ENCODE data around the gene EEF1AKMT2.
"Not testable (repeated sequence)": the region's sequence is repeated elsewhere in the genome, so short reads cannot be mapped to it uniquely, and the experiment has no call there.

EEF1AKMT2 gene

DNA sequence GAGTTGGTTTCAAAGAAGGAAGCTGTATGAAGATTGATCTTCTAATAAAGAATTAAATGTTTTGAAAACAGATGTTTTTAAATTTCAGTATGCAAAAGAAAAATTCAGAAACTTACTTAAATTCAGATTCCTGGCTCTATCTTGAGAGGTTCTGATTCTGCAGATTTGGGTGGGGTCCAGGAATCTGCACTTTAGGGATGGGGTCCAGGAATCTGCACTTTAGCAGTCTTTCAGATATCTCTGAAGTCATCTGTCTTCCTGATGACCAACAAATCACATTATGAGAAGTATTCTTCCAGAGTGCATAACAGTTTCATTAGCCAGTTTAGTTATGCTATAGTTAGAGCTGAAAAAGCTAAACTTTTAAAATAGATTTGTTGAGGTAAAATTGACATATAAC, 34.0 kb upstream of the EEF1AKMT2 start:
- no peak for TF ChIP-seq CTCF (IDR thresholded peaks at IDR 0.05)
- TF ChIP-seq ZFX (IDR thresholded peaks at IDR 0.05; ENCODE audit: borderline replicate concordance), result no peak
- no peak overlapping the region for H3K27ac ChIP-seq

DNA sequence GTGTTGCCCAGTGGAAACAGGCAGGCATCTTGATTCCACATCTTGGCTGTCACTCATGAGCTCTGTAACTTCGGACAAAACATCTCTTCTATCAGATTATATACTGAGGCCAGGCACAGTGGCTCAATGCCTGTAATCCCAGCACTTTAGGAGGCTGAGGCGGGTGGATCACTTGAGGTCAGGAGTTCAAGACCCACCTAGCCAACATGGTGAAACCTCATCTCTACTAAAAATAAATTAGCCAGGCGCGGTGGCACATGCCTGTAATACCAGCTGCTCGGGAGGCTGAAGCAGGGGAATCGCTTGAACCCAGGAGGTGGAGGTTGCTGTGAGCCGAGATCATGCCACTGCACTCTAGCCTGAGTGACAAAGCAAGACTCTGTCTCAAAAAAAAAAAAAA, 33.2 kb upstream of the EEF1AKMT2 start:
- not testable (repeated sequence) for H3K27ac ChIP-seq

- TF ChIP-seq CTCF (IDR thresholded peaks at IDR 0.05) (no peak), ZFX (IDR thresholded peaks at IDR 0.05; ENCODE audit: borderline replicate concordance) (no peak)
- no peak overlapping the region for H3K27ac ChIP-seq
These were observed 32.8 kb upstream of the EEF1AKMT2 start for GRCh38 chr10:124824507-124824906.

GRCh38 chr10:124821520-124821919, 29.8 kb upstream of the EEF1AKMT2 start:
- TF ChIP-seq ZFX (IDR thresholded peaks at IDR 0.05; ENCODE audit: borderline replicate concordance) (no peak), CTCF (IDR thresholded peaks at IDR 0.05) (no peak)
- H3K27ac ChIP-seq, result no peak overlapping the region

DNA sequence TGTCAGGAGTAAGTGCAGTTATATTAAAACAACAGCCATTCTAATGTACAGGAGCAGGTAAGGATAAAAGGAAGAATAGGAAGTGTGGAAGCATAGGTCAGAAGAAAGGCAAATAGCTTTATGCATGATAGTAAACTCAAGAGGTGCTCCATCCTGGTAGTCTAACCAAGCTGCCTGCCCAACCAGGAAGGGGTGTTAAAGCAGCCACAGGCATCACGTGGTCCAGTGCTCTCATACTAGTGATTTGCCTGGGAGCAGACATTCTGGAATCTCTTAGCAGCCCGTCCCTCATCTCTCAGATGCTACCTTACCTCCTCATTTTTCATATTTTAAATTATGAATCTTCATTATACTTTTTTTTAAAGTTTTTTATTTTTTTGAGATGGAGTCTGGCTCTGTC, 28.4 kb upstream of the EEF1AKMT2 start:
- H3K27ac ChIP-seq, result no peak overlapping the region
- TF ChIP-seq ZFX (IDR thresholded peaks at IDR 0.05; ENCODE audit: borderline replicate concordance) (no peak), CTCF (IDR thresholded peaks at IDR 0.05) (no peak)

DNA sequence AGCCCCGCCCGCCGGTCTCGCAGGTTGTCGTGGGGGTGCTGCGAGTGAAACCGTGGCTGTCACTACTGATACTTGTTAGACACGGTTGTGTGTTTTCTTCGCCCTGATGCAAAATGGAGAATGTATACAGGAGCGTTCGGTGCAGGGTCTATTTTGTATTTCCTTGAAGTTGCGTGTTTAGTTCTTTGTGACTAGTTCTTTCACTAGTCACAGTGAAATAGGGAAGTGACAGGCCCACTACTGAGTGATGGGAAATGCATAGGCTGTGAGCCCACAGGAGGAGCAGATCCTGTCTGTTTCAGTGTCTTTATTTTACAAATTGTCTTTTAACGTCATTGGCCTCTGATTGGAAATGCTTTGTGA, 10.6 kb upstream of the EEF1AKMT2 start:
- peak overlapping the region; percentile 58 for H3K27ac ChIP-seq
- no peak for TF ChIP-seq CTCF (IDR thresholded peaks at IDR 0.05)
- TF ChIP-seq ZFX (IDR thresholded peaks at IDR 0.05; ENCODE audit: borderline replicate concordance), result no peak

DNA sequence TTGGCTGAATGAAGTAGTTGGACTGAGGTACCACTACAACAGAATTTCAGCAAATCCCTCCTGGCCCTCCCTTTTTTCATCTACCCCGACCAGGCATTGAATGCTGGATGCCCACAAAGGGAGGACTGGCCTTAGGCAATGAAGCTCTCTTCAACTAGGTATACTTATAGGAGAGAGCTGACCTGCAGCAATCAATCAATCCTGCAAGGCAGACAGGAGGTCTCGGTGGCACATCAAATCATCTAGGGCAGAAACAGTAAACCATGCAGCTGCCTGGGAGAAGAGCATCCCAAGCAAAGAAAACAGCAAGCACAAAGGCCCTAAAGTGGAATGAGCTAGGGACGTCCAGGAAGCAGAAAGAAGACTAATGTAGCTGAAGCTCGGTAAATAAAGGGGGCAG, 7.5 kb upstream of the EEF1AKMT2 start:
- no peak overlapping the region for H3K27ac ChIP-seq
- TF ChIP-seq ZFX (IDR thresholded peaks at IDR 0.05; ENCODE audit: borderline replicate concordance) (no peak), CTCF (IDR thresholded peaks at IDR 0.05) (no peak)

DNA sequence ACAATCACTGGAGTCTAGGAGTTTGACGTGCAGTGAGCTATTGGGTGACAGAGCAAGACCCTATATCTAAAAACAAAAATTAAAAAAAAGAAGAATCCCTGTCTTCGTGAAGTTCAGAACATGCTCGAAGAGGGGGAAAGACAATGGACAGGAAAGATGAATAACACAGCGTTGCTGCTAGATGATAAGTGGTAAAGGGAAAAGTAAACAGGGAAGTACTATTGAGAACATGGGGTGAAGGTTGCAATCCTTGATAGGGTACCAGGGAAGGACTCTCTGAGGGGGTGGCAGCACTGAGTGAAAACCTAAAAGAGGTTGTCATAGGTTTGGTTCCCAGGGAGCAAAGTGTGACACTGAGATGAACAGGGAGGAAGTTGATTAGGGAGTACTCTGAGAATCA, 7.1 kb upstream of the EEF1AKMT2 start:
- no peak overlapping the region for H3K27ac ChIP-seq
- TF ChIP-seq CTCF (IDR thresholded peaks at IDR 0.05) (no peak), ZFX (IDR thresholded peaks at IDR 0.05; ENCODE audit: borderline replicate concordance) (no peak)
